ENCODE measurements around the gene EMP1. TPM values are rescaled to one million over a fixed set of nuclear protein-coding genes. Genes with fewer than 3 reads are reported as not detected.

EMP1 gene
- polyA plus RNA-seq, 2 of the 4 experiments (the other 2 are of a cell fraction), result 17.3 to 21.2 TPM

DNA sequence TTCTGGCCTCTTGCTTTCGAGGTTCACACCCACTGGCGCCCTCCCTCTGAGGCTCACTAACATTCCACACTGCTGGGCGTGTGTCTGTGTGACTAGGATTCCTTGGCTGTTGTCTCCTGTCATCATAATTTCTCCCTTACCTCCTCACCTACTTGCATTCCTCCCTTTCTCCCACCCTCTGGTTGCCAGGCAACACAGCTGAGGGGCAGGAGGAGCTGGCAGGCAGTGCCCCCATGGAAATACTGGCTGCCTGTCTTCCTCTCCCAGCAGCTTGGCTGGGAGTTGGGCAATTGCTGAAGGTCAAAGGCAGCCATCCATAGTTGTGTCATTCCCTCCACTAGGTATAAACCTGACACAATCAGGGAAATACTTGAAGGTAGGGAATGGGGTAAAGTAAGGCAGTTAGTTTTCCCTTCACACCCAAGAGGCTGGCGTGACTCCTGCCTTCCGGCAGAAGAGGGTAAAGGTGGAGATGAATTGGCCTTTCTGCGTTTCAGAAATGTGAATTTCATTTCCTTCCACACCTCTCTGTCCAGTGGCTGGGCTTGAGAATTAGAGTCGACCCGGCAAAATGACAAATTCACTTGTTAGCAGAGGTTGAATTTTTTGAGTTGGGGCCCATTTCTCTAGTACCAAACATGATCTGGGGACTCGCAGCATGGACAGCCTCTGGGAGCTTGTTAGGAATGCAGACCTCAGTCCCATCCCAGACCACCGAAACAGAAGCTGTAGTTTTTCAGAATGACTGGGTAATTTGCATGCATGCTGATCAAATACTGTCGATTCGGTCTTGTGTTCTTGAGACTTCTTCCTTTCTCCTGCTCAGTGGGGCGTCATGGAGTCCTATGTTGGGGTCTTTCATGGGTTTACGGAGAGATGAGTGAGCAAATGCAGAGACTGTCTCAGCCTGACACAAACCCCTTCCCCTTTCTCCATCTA lies 24.3 kb upstream of the EMP1 start:
- 82% methylated on average over 14 of the region's 14 CpGs for WGBS (ENCODE audit: missing lambda C conversion rate)
- FAIRE-seq, result no peak
- H3K27ac ChIP-seq, result peak overlapping the region in 1 of 2 experiments; percentile 43; a peak in 3 of 6 replicates
- H3K4me3 ChIP-seq, result no peak overlapping the region
- ChIA-PET POLR2A (no interaction called here), CTCF (interaction anchor here (0.9 to 1.2 kb wide), 3 partner anchors 10 to 74 kb away, joined by 3 to 4 read pairs (median 3); no protein-coding TSS in a partner anchor)
- DNase-seq (ENCODE audit: low read depth in 1 of 2, low spot score in 1 of 2), result peak; percentile 44 to 74
- peak overlapping the region; percentile 24; the same call in 2 of the 3 replicates for H3K4me2 ChIP-seq
- peak; percentile 74 to 88; a peak in 5 of 6 replicates for ATAC-seq
- peaks cover 19% of the 10 kb centered on the region for H3K4me1 ChIP-seq
- no peak for TF ChIP-seq ZNF302 (CRISPR knock-in tag; IDR thresholded peaks at IDR 0.05)
- no peak for TF ChIP-seq PHF8 (IDR thresholded peaks at IDR 0.05; ENCODE audit: borderline replicate concordance, low read depth)
- TF ChIP-seq HDAC2 (IDR thresholded peaks at IDR 0.05), result no peak
- peak; percentile 37; the same call in 1 of the 2 replicates for TF ChIP-seq ESRRA (IDR thresholded peaks at IDR 0.05; ENCODE audit: borderline replicate concordance, low read length)
- TF ChIP-seq SREBF2 (IDR thresholded peaks at IDR 0.05), result no peak
- no peak for TF ChIP-seq EHF (CRISPR knock-in tag; IDR thresholded peaks at IDR 0.05)
- TF ChIP-seq CEBPB (IDR thresholded peaks at IDR 0.05), result peak; percentile 23 to 46; a peak in 2 of 4 replicates
- TF ChIP-seq, protein P1, sequence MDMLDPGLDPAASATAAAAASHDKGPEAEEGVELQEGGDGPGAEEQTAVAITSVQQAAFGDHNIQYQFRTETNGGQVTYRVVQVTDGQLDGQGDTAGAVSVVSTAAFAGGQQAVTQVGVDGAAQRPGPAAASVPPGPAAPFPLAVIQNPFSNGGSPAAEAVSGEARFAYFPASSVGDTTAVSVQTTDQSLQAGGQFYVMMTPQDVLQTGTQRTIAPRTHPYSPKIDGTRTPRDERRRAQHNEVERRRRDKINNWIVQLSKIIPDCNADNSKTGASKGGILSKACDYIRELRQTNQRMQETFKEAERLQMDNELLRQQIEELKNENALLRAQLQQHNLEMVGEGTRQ (IDR thresholded peaks at IDR 0.05), result no peak
- TF ChIP-seq, protein P2, sequence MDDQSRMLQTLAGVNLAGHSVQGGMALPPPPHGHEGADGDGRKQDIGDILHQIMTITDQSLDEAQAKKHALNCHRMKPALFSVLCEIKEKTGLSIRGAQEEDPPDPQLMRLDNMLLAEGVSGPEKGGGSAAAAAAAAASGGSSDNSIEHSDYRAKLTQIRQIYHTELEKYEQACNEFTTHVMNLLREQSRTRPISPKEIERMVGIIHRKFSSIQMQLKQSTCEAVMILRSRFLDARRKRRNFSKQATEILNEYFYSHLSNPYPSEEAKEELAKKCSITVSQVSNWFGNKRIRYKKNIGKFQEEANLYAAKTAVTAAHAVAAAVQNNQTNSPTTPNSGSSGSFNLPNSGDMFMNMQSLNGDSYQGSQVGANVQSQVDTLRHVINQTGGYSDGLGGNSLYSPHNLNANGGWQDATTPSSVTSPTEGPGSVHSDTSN (IDR thresholded peaks at IDR 0.05), result no peak
- TF ChIP-seq FOSL2 (IDR thresholded peaks at IDR 0.05), result no peak
- no peak for TF ChIP-seq FOSL2 (CRISPR knock-in tag; IDR thresholded peaks at IDR 0.05)
- TF ChIP-seq RNF2 (IDR thresholded peaks at IDR 0.05; ENCODE audit: borderline replicate concordance, low read depth), result no peak
- TF ChIP-seq HES2 (IDR thresholded peaks at IDR 0.05), result no peak
- TF ChIP-seq GATA3 (IDR thresholded peaks at IDR 0.05; ENCODE audit: borderline replicate concordance), result no peak
- peaks cover 3% of the 10 kb centered on the region; the same call in 1 of the 3 replicates for H3K9me3 ChIP-seq

DNA sequence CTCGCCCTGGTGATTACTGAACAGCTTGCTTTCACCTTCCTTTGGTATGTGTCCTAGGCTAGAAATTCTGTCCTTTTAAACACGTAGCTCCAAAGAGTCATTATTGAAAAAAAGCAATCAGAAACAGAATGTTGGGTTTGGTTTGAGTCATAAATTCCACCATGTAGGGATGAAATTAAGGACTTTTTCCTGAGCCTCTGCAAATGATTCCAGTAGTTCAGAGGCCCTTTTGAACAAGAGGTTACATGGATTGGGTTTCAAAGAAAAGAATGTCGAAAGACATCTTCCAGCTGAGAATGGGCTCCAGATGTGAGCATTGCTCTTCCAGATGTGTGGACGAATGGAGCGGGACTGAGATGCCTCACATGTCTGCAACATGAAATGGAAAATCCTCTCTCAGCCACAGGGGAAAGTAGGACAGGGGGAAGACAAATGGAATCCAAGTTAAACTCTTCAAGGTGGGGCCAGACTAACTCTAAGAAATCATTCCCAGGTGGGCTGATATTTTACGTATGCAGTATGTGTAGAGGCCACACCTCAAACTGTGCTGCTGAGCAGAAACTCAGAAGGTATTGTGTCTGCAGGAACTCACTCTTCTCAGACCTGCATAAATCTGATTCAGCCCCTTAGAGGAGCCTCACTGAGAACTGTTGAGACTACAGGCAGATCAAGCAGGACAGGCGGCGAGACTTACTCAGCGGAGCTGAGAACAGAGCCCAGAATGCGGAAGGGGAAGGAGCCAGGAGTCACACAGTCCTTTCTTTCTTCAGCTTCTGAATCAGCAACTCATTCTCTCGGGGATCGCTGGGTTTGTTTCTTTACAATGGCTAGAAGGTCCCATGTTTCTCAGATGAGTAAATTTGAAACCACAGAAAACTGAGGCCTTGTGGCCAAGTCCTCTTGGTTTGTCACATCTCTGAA lies 23.3 kb upstream of the EMP1 start:
- no peak for DNase-seq (ENCODE audit: low read depth in 1 of 2, low spot score in 1 of 2)
- H3K4me1 ChIP-seq, result peaks cover 19% of the 10 kb centered on the region

More for the DNA sequence above, 23.3 kb upstream of the EMP1 start:
- TF ChIP-seq ZC3H11A (IDR thresholded peaks at IDR 0.05) (no peak), MAZ (IDR thresholded peaks at IDR 0.05; ENCODE audit: borderline replicate concordance, low read depth, low read length) (no peak), HMGXB4 (CRISPR knock-in tag; IDR thresholded peaks at IDR 0.05; ENCODE audit: borderline replicate concordance) (no peak), TP53 (CRISPR knock-in tag; IDR thresholded peaks at IDR 0.05) (no peak), ATOH8 (CRISPR knock-in tag; IDR thresholded peaks at IDR 0.05; ENCODE audit: low read depth) (no peak), FOXS1 (CRISPR knock-in tag; IDR thresholded peaks at IDR 0.05) (no peak), NR3C1 (IDR thresholded peaks at IDR 0.05) (no peak), EHMT2 (IDR thresholded peaks at IDR 0.05; ENCODE audit: low read depth) (no peak), MAX (IDR thresholded peaks at IDR 0.05) (no peak), HES2 (IDR thresholded peaks at IDR 0.05) (no peak), POLR2AphosphoS2 (conservative IDR thresholded peaks at IDR 0.05; ENCODE audit: low read length) (no peak), KDM5A (IDR thresholded peaks at IDR 0.05) (no peak), POLR2A (IDR thresholded peaks at IDR 0.05; ENCODE audit: low read length) (no peak), NFE2L2 (conservative IDR thresholded peaks at IDR 0.05; ENCODE audit: low read length) (no peak), SMC3 (IDR thresholded peaks at IDR 0.05) (no peak), TFCP2L1 (CRISPR knock-in tag; IDR thresholded peaks at IDR 0.05) (no peak)
- ATAC-seq (no peak), FAIRE-seq (no peak)
- Histone ChIP-seq H3K9me3 (no peaks in the 10 kb centered on the region), H3K27ac (peak overlapping the region in 1 of 2 experiments; percentile 43; a peak in 1 of 6 replicates), H3K4me3 (no peak overlapping the region), H3K4me2 (no peak overlapping the region)
- WGBS (ENCODE audit: missing lambda C conversion rate), result 88% methylated on average over 12 of the region's 12 CpGs
- CTCF ChIA-PET, result interaction anchor here (1.1 to 1.2 kb wide), 2 partner anchors 11 to 74 kb away, joined by 3 read pairs; no protein-coding TSS in a partner anchor
- POLR2A ChIA-PET, result no interaction called here
